Suppressor macrophage (primary cell): ENCODE measurements around the gene C1orf116.
A peak's percentile ranks its signal among the peaks of the same experiment; 100 is the strongest.

Experiments
- DNase-seq, 4 experiments: peaks; one replicate each; pipeline ENCODE4 v3.0.0-alpha.2; 2020 to 2022

The C1orf116 gene

DNA sequence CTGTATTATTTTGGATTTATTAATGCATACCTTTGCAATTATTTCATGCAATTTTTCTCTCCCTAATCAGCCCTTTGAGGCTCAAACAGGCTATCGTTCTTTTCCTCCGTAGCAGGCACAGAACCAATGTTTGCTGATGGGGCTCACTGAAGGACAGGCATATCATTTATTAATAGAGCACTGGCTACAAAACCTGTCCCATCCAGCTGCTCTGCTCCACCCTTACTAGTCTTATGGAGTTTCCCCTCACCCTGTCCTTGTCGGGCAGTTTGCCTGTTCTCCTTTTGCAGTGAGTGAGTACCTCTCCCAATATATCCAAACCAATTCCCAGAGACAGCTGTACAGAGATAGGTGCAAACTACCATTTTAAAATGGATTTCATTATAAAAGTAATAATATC lies 45.7 kb downstream of the C1orf116 start:
- DNase-seq = no peak

- DNase-seq = no peak
Measured at GRCh38 chr1:206986402-206986801, 46.2 kb downstream of the C1orf116 start.

DNA sequence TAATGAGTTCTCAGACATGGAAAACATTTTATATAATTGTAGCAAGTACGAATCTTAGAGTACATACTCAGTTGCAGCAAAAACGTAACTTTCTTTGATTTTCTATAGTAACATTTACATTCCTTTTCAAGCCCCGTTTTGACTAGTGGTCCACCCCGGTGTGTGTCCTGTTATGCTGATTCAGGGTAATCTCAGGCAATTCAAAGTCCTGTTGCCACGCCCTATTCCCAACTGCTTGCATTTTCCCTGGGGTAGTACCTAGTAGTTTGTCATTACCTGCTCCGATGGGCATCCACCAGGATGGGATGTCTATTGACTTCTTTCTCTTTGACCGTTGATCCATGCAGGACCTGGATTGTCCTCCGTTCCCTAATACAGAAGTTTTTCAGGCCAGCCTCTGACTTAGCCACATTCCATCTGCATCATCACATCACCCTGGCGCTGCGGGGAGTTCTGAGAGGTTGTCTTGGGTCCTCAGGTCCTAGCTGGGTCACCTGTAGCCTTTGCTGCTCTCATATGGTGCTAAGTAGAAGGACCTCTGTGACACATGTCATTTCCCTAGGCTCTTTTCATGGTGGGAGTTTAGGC lies 47.3 kb downstream of the C1orf116 start:
- DNase-seq = no peak

GRCh38 chr1:206982216-206982615 lies 50.3 kb downstream of the C1orf116 start:
- DNase-seq = peak; percentile 79 to 84 (median 82)

DNA sequence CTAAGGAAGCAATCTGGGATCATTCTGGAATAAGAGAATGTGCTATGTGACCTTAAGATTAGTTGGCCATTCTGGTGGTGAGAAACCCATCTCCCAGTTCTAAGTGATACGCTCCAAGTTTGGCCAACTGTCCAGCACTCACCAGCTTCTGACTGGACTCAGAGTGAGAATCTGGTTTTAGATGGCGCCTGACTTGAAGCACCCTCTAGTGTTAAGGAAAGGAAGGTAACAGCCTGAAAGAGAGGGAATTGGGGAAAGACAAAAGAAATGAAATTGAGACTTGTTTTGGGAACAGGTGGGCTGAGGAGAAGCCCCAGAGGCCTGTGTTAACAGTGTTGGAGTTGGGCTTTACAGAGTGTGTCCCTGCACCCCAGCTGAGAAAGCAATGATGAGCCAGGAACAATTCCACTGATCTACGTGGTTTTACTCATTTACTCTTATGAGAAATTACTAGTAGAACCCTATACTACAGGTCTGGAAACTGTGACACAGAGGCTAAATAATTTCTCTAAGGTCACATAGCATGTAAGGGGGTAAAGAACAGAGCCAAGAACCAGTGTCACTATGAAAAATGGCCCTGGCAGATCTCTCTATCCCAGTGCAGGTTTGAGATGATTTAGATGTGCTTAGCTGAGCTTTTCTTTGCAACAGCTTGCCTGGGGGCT lies 53.0 kb downstream of the C1orf116 start:
- peak; percentile 37 to 73 (median 58) for DNase-seq

DNA sequence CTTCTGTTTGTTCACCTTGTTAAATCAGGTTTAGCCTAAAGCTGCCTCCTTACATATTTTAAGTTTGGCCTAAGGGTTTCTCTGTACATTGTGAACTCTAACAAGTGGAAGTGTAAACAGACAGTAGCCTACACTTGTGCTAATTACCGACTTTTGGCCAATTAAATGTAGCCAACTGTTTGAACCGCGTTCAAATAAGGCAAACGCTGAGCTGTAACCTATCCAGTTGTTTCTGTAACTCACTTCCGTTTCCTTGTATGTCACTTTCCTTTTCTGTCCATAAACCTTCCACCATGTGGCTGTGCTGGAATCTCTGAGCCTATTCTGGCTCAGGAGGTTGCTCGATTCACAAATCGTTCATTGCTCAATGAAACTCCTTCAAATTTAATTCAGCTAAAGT lies 54.3 kb downstream of the C1orf116 start:
- no peak for DNase-seq

- DNase-seq = no peak
Measured at GRCh38 chr1:206975306-206975705, 57.2 kb downstream of the C1orf116 start.

DNA sequence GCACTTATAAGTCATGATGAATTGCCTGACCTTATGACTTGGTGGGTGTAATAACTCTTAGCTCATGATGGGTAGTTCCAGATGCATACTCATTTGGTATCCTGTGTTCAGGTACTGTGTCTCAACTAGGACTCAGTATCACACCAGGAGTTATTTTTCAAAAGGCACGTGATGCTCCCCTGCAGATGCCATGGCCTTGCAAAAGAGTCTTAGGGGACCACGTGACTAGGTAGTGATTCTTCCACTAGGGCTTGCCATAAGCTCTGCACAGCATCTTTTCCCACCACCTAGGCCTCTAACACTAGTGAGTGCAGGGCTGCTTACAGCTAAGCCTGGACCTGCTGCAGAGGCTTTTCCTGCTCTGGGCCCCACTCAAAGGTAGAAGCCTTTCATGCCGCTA lies 58.4 kb downstream of the C1orf116 start:
- DNase-seq = no peak

DNA sequence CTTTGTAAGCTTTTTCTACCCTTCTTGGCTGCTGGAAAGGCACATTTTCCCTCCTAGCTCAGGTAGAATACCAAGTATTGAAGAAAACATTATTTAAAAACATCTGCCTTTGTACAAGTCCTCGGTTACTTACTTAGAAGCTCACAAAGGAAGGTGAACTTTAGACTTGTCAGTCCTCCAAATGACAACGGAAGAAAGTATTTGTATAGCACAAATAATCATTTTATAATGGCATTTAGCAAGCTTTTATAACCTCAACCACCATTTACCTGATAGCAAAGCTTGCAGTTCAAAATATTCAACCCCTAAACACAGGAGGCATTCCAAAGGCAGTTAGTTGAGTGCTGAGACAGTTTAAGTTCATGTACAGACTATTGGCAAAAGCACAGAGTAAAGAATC lies 59.8 kb downstream of the C1orf116 start:
- DNase-seq = no peak

- peak; percentile 56 to 81 (median 70) for DNase-seq
Measured at GRCh38 chr1:206971029-206971655, 61.4 kb downstream of the C1orf116 start.

DNA sequence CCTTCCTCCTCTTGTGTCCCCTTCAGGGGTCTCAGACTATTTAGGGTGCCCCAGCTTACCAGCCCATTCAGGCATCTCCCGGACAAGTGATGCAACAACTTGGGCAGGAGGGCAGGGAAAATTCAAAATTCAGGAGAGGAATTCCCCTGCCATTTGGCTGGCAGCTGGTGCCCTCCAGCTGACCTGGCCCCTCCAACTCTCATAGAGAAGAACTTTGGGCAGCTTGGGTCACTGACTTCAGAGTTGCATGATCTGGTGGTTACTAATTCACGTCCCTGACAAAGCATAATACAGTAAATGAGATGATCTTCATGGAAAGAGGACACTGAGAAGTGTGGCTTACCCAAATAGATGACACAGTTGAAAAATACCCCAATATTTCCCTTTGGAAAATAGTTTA lies 62.1 kb downstream of the C1orf116 start, which contains the start of gene FCAMR:
Gene FCAMR, minus strand, starts transcription at position 15 of the 400 bp plus-strand sequence. CDS start 335 bp downstream, outside the sequence.
- peak; percentile 50 to 71 (median 60) for DNase-seq

- DNase-seq = peak; percentile 72 to 79 (median 78)
Measured at GRCh38 chr1:206969090-206969489, 63.5 kb downstream of the C1orf116 start.
